ENCODE results near the gene SPATA21.
"Not testable (repeated sequence)": the region's sequence is repeated elsewhere in the genome, so short reads cannot be mapped to it uniquely, and the experiment has no call there.

Gene SPATA21

GRCh38 chr1:16436946-16437474 lies at the start of gene SPATA21:
TSS of gene SPATA21 (minus strand) at chr1:16437424. CDS start at chr1:16431371, 6,053 bp downstream.
- DNase-seq, result no peak

DNA sequence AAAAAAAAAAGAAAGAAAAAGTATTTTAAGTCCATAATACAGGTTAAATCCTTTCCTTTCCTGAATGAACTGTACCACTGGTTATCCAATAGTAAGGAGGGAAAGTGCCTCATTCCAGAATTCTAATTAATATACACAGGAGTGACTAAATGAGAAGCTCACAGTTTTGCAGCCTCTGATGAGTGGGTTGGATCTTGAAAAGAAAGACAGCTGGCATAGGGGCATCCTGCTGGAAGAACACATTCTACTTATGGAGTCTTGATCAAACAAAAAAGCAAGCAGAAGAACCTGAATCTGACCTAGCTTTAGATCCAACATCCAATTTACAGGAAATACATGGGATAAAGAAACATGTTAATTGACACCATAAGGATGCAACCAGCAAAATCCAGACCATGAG lies 49.8 kb upstream of the SPATA21 start:
- DNase-seq, result not testable (repeated sequence)

GRCh38 chr1:16486316-16486715 lies 49.1 kb upstream of the SPATA21 start:
- not testable (repeated sequence) for DNase-seq

DNA sequence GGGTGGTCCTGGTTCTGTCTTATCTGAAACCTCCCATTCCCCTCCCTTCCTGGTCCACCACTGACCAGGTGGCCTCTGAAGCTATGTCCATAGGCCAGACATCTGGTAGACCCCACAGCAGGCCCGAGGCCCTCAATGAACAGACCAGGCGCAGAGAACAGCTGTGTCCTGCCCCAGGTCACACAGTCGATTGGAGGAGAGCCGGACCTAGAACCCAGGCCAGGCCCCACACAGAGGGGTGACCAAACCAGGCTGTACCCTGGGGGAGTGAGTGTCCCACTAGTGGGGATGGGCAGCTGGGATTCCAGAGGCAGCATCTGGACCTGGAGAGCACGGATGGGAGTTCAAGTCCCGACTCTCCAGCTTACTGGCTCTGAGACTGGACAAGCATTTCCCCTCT lies 47.7 kb upstream of the SPATA21 start:
- DNase-seq, result no peak

- DNase-seq, result no peak
Observed at GRCh38 chr1:16484501-16484835, 47.2 kb upstream of the SPATA21 start.

DNA sequence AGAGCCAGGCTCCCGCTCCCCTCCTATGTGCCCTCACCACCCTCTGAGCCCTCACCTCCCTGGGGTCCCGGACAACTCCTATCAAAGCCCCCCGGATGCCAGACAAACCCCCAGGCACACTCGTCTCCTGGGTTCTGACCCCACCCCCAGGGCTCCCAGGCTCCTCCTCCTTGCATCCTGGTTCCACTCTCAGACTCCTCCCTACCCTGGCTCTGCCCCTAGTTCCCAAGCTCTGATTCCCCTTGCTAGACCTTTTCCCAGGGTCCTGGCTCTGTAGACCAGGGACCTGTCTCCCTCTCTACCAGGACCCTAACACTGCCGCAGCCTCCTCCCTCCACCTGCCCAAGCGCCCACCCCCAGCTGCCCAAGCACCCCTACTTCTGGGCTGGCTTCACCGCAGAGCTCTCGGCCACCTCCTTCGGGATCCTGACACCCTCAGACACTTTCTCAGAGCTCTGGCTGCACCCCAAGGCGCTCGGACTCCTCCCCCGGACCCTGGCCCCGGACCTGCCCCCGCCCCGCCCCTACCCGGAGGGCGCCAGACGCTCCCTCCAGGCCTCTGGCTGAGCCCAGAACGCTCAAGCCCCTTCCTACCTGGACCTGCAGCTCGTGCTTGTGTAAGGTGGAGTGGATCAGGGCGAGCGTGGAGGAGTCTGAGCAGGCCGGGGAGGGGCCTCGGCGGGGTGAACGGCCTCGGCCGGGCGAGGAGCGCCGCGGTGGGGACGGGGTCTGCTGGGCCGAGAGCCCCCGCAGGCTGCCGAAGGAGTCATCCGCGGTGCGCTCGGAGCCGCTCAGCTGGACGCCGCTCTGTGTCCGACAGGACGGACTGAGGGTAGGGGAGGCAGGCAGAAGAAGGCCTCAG lies 46.6 kb upstream of the SPATA21 start:
- DNase-seq, result not testable (repeated sequence)

DNA sequence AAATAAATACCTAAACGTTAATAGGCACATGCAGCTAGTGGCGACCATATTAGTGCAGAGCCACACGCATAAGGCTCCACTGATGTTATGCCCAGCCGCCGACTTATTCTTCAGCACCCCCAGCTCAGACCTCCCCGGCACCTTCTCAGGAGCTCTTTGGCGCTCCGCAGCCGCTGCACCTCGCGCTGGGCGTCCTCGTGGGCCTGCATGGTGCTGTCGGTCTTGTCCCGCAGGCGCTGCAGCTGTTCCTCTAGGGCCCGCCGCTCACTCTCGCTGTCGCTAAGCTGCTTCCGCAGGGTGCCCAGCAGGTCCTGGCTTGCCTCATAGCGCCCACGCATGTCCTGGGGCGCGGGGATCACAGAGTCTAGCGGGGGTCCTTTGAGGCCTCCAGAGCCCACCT lies 45.9 kb upstream of the SPATA21 start:
- not testable (repeated sequence) for DNase-seq

- no peak for DNase-seq
Observed at GRCh38 chr1:16478091-16478490, 40.9 kb upstream of the SPATA21 start.

GRCh38 chr1:16475771-16476770 lies 38.8 kb upstream of the SPATA21 start:
- not testable (repeated sequence) for DNase-seq

DNA sequence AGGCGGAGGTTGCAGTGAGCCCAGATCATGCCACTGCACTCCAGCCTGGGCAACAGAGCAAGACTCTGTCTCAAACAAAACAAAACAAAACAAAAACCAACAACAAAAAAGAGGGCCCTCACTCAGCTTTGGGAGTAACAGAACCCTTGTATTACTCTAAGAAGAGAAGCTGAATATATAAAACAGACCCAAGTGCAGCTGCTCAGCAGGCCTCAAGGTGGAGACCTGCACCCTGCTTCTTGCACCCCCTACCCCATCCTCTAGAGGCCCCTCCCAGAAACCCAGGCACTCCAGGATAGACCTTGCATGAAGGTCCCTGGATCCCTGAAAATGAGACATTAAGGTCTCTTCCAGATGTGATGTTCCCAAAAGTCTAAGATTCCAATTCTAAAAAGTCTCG lies 37.7 kb upstream of the SPATA21 start:
- not testable (repeated sequence) for DNase-seq

- no peak for DNase-seq
Observed at GRCh38 chr1:16474166-16474800, 37.1 kb upstream of the SPATA21 start.

DNA sequence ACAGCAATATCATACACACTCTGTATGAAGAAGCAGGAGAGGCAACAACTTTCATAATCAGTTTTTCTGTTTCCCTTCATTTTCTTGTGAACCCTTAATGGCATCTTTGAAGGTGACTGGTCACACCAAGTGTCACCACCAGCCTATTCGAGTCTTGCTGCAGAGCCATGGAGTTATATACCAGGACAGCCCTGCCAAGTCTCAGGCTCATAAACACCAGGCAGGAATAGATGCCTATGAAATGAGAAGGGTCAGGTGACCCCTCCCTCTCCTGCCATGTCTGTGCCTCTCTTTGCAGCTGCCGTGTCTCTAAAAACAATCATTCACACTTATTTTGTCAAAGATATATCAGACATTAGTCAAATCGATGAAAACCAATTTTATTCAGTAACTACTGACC lies 31.3 kb upstream of the SPATA21 start:
- no peak for DNase-seq

DNA sequence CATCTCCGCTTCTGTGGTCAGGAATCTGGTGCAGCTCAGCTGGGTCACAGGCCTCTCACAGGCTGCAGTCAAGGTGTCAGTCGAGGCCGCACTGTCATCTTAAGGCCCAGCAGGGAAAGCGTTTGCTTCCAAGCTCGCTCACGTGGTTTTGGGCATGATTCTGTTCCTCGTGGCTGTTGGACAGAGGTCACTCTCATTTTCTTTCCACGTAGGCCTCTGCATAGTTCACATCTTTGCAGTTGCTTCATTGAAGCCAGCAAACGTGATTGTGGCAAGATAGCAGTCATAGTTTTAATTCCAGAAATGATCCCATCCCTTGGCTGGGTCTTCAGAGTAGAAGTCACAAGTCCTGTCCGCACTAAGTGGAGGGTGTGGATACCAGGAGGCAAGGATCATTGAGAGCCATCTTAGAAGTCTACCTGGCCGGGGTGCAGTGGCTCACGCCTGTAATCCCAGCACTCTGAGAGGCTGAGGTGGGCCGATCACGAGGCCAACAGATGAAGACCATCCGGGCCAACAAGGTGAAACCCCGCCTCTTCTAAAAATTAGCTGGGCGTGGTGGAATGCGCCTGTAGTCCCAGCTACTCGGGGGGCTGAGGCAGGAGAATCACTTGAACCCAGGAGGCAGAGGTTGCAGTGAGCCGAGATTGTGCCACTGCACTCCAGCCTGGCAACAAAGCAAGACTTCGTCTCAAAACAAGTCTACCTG lies 27.8 kb upstream of the SPATA21 start:
- DNase-seq, result no peak

DNA sequence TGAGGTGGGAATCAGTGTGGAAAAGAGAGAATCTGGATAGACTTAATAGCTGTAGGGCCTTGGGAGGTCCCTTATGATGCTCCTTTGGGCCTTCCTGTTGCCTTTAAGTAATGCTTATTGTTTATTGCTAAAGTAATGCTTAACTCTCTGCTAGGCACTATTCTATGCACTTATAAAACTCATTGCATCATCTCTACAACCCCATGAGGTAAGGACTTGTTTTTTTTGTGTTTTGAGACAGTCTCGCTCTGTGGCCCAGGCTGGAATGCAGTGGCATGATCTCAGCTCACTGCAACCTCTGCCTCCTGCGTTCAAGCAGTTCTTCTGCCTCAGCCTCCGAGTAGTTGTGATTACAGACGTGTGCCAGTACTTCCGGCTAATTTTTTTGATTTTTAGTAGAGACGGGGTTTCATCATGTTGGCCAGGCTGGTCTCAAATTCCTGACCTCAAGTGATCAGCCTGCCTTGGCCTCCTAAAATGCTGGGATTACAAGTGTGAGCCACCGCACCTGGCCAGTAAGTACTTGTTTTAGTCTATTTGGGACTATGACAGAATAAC lies 25.6 kb upstream of the SPATA21 start:
- DNase-seq, result no peak

- no peak for DNase-seq
Observed at GRCh38 chr1:16461681-16462080, 24.5 kb upstream of the SPATA21 start.

GRCh38 chr1:16459352-16459925 lies 22.2 kb upstream of the SPATA21 start:
- no peak for DNase-seq

GRCh38 chr1:16458831-16459230 lies 21.6 kb upstream of the SPATA21 start:
- no peak for DNase-seq

DNA sequence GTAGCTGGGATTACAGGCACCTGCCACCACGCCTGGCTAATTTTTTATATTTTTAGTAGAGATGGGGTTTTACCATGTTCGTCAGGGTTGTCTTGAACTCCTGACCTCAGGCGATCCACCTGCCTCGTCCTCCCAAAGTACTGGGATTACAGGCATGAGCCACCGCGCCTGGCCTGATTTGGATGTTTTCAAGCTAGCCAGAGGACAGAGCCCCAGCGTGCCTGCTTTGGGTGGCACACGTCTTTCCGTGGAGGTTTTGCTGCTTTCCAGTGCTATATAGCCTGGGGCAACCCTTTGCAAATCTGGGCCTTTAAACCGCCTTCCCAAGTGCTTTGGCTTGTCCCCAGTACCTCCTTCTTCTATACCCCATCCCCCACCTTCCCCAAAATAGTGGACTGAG lies 18.9 kb upstream of the SPATA21 start:
- not testable (repeated sequence) for DNase-seq

DNA sequence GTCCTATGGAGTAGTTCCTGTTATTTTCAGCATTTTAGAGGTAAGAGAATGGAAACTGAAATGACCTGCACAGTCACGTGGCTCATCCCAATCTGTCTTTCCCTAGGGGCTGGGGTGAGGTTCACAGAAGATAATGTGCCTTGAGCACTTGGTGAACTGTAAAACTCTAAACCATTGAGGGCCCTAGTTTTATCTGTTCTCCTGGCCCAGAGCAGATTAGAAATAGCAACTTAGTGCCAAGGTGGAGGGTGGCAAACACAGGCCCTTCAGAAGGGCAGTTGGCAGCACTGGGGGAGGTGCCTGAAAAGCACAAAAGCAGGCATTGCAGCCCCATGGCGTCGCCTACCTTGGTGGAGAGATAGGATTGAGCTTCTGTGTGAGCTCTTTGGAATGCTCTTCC lies 17.7 kb upstream of the SPATA21 start:
- not testable (repeated sequence) for DNase-seq

GRCh38 chr1:16451841-16452528 lies 14.8 kb upstream of the SPATA21 start:
- no peak for DNase-seq

All from CD4-positive, alpha-beta T cell treated with Interleukin-15 for 1 hour (primary cell).